ENCODE data around the gene SSBP4.

SSBP4 gene

DNA sequence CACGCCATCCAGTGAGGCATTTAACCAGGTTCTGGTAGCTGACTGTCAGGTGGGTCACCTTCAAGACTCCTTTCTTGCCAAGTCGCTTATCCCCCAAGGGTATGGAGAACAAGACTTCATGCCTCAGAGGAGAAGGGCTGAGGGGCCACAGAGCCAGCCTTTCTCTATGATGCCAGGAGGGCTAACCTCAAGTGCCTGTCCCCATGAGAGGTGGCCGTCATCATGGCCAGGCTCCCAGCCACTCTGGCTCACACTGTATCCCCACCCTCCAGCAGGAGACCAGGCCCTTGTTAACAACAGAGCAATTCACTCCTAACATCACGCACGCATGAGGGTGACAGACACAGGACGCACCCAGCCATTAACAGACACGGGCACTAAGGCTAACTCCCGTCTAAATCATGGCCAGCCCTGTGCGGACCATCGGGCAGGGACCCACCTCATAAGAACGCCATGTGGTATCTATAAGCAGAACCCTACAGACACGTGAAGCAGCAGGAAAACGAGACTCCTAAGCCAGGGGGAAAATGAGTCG, 57.4 kb downstream of the SSBP4 start:
- TF ChIP-seq CTCF (conservative IDR thresholded peaks at IDR 0.05; ENCODE audit: control insufficient read depth, insufficient read depth, low read depth, low read length) = no peak
- no peak overlapping the region for H3K4me3 ChIP-seq (ENCODE audit: control insufficient read depth, low read depth, low read length)
- DNase-seq (ENCODE audit: low read depth) = no peak

- no peak for DNase-seq (ENCODE audit: low read depth)
- peak; percentile 8 for TF ChIP-seq CTCF (conservative IDR thresholded peaks at IDR 0.05; ENCODE audit: control insufficient read depth, insufficient read depth, low read depth, low read length)
- H3K4me3 ChIP-seq (ENCODE audit: control insufficient read depth, low read depth, low read length) = no peak overlapping the region
Measured at GRCh38 chr19:18477042-18477779, 58.0 kb downstream of the SSBP4 start.

GRCh38 chr19:18477974-18478373, 58.8 kb downstream of the SSBP4 start:
- no peak overlapping the region for H3K4me3 ChIP-seq (ENCODE audit: control insufficient read depth, low read depth, low read length)
- TF ChIP-seq CTCF (conservative IDR thresholded peaks at IDR 0.05; ENCODE audit: control insufficient read depth, insufficient read depth, low read depth, low read length) = no peak
- DNase-seq (ENCODE audit: low read depth) = no peak

DNA sequence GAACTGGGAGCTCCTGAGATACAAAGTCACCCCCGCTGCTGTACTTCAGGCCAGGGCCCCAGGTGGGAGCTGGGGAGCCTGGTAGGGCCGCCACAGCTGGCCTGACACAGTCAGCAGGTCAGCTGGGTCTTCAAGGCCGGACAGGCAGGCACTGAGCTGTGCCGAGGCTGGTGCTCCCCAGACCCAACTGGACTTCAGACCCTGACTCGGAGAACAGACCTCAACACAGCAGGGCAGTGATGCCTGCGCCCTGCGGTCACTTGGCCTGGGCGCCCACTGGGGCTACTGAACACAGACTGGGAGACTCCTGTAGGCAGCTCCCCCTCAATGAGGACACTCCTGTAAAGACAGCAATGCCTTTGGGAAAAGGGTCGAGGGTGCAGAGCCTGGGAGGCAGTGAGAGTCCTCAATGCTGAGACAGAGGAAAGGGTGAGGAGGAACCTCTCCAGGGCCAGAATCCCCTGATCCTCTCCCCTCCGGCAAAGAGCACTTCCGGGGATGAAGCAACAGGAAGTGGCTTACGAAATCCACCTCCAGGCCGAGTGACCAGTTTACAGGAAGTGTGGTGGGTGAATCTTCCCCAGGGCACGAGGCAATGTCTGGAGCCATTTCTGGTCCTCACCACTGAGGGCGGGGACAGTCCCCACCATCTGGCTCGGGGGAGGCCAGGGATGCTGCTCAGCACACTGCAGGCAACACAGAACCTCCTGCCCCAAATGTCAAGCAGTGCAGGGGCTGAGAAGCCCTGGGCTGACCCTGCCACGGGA, 59.5 kb downstream of the SSBP4 start:
- peak; percentile 87 for DNase-seq (ENCODE audit: low read depth)

DNA sequence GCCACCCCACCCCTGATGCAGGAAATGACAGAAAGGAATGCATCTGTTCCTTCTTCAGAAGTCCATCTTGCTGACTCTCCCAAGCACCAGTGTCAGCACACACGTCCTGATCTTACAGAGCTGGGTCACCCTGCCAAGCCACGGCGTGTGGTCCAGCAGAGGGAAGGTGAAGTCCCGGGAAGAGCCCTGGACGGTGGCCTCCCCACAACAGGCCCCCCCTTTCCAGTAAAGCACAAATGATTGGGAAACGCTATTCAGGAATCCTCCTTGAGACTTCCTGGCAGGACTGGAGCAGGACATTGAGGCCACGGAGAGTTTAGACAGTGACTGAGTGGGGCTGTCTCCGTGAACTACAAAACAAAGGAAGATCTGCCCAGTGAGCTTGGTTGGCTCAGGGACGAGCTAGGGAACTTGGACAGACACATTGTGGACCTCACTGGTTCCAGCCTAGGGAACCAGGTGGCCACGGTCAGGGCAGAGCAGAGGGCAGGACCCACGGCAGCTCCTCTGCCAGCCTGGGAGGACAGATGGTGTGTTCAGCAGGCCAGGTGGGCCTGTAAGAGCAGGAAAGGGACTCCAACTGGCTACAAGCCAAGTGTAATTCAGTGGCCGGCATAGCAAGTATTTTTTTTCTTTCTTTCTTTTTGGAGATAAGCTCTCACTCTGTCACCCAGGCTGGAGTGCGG, 61.0 kb downstream of the SSBP4 start:
- DNase-seq (ENCODE audit: low read depth) = peak; percentile 71
- no peak overlapping the region for H3K4me3 ChIP-seq (ENCODE audit: control insufficient read depth, low read depth, low read length)
- TF ChIP-seq CTCF (conservative IDR thresholded peaks at IDR 0.05; ENCODE audit: control insufficient read depth, insufficient read depth, low read depth, low read length) = no peak

More for the DNA sequence above, 59.5 kb downstream of the SSBP4 start:
- H3K4me3 ChIP-seq (ENCODE audit: control insufficient read depth, low read depth, low read length) = no peak overlapping the region
- TF ChIP-seq CTCF (conservative IDR thresholded peaks at IDR 0.05; ENCODE audit: control insufficient read depth, insufficient read depth, low read depth, low read length) = no peak

- no peak for DNase-seq (ENCODE audit: low read depth)
Measured at GRCh38 chr19:18481505-18482222, 62.5 kb downstream of the SSBP4 start.

More at GRCh38 chr19:18481505-18482222, 62.5 kb downstream of the SSBP4 start:
- H3K4me3 ChIP-seq (ENCODE audit: control insufficient read depth, low read depth, low read length) = no peak overlapping the region
- TF ChIP-seq CTCF (conservative IDR thresholded peaks at IDR 0.05; ENCODE audit: control insufficient read depth, insufficient read depth, low read depth, low read length) = no peak
